Neural crest cell (in vitro differentiated cells): ENCODE results near the gene ABCB4. TPM values are rescaled to one million over a fixed set of nuclear protein-coding genes. Genes with fewer than 3 reads are reported as not detected.

ENCODE experiments used
- DNase-seq: peaks from one replicate; pipeline ENCODE4 v3.0.0; 2021; ENCODE audit warnings: low read depth, mixed read lengths, low spot score
- H3K27ac Mint-ChIP-seq: one replicate; pipeline ENCODE4 v1.8.0; 2021; ENCODE audit warnings: mild to moderate bottlenecking, mixed read lengths; ENCODE audit not compliant: unreplicated experiment
- H3K27me3 Mint-ChIP-seq: 2 replicates; pipeline ENCODE4 v1.8.0; 2021; ENCODE audit warnings: low read depth, mild to moderate bottlenecking, mixed read lengths
- H3K36me3 Mint-ChIP-seq: 2 replicates; pipeline ENCODE4 v1.8.0; 2021; ENCODE audit warnings: low read depth, mild to moderate bottlenecking, mixed read lengths
- H3K4me1 Mint-ChIP-seq: 2 replicates; pipeline ENCODE4 v1.8.0; 2021; ENCODE audit warnings: mixed read lengths
- H3K4me3 Mint-ChIP-seq: one replicate; pipeline ENCODE4 v1.8.0; 2021; ENCODE audit warnings: mild to moderate bottlenecking, mixed read lengths
- H3K9me3 Mint-ChIP-seq: 2 replicates; pipeline ENCODE4 v1.8.0; 2021; ENCODE audit warnings: mixed read lengths
- CTCF ChIP-seq: fragments of 200-600 bp; sonication (generic); conservative IDR thresholded peaks from 2 replicates; pipeline ENCODE4 v1.5.0; 2021; ENCODE audit warnings: antibody characterized with exemption, mild to moderate bottlenecking
- total RNA-seq: library from RNA; stranded (reverse); gene quantifications from 2 replicates; pipeline ENCODE4 v1.2.1, GENCODE V29; 2021

ABCB4 gene
- total RNA-seq, 1 donor from 2014 or later: 5.8 TPM

- H3K9me3 Mint-ChIP-seq: peaks cover 9% of the 10 kb centered on the region
- no peaks in the 10 kb centered on the region for H3K4me1 Mint-ChIP-seq
- H3K27ac Mint-ChIP-seq: no peak overlapping the region
Measured at GRCh38 chr7:87361320-87361719, 114.2 kb downstream of the ABCB4 start.

GRCh38 chr7:87359366-87359765 is 116.1 kb downstream of the ABCB4 start:
- TF ChIP-seq CTCF: no peak
- no peak overlapping the region for H3K27ac Mint-ChIP-seq

More at GRCh38 chr7:87361320-87361719, 114.2 kb downstream of the ABCB4 start:
- TF ChIP-seq CTCF: no peak
- no peak overlapping the region for H3K4me3 Mint-ChIP-seq
- DNase-seq: no peak
- no peaks in the 10 kb centered on the region for H3K27me3 Mint-ChIP-seq
- H3K36me3 Mint-ChIP-seq: peaks cover 36% of the 10 kb centered on the region

GRCh38 chr7:87356448-87356847 is 119.0 kb downstream of the ABCB4 start:
- peaks cover 69% of the 10 kb centered on the region for H3K36me3 Mint-ChIP-seq
- no peak overlapping the region for H3K27ac Mint-ChIP-seq
- no peak for DNase-seq
- no peaks in the 10 kb centered on the region for H3K27me3 Mint-ChIP-seq
- H3K4me3 Mint-ChIP-seq: no peak overlapping the region
- no peak for TF ChIP-seq CTCF
- peaks cover 16% of the 10 kb centered on the region for H3K9me3 Mint-ChIP-seq
- no peaks in the 10 kb centered on the region for H3K4me1 Mint-ChIP-seq

More at GRCh38 chr7:87359366-87359765, 116.1 kb downstream of the ABCB4 start:
- H3K4me1 Mint-ChIP-seq: no peaks in the 10 kb centered on the region
- H3K36me3 Mint-ChIP-seq: peaks cover 53% of the 10 kb centered on the region
- H3K27me3 Mint-ChIP-seq: no peaks in the 10 kb centered on the region
- no peak for DNase-seq
- H3K4me3 Mint-ChIP-seq: no peak overlapping the region
- peaks cover 14% of the 10 kb centered on the region for H3K9me3 Mint-ChIP-seq

GRCh38 chr7:87354749-87355148 is 120.7 kb downstream of the ABCB4 start:
- DNase-seq: peak; percentile 18
- Mint-ChIP-seq H3K27me3 (no peaks in the 10 kb centered on the region), H3K9me3 (peaks cover 22% of the 10 kb centered on the region), H3K4me1 (no peaks in the 10 kb centered on the region), H3K36me3 (peaks cover 76% of the 10 kb centered on the region), H3K27ac (no peak overlapping the region), H3K4me3 (no peak overlapping the region)
- TF ChIP-seq CTCF: no peak

Other genes starting within 250 kb of the ABCB4 start
- 18.5 and 20.1 TPM in 2 replicates for gene CROT, start 130.0 kb downstream of the ABCB4 start, total RNA-seq
- gene ABCB1, start 125.2 kb upstream of the ABCB4 start, total RNA-seq: 5.6 and 6.1 TPM in 2 replicates
- gene RUNDC3B, start 152.7 kb upstream of the ABCB4 start, total RNA-seq: 1.1 and 1.3 TPM in 2 replicates